ENCODE data around the gene THAP12.
"Not testable (repeated sequence)": the region's sequence is repeated elsewhere in the genome, so short reads cannot be mapped to it uniquely, and the experiment has no call there.

THAP12 gene

GRCh38 chr11:76327756-76328388 lies 53.1 kb downstream of the THAP12 start:
- no peak for DNase-seq (ENCODE audit: low read depth, low spot score)

DNA sequence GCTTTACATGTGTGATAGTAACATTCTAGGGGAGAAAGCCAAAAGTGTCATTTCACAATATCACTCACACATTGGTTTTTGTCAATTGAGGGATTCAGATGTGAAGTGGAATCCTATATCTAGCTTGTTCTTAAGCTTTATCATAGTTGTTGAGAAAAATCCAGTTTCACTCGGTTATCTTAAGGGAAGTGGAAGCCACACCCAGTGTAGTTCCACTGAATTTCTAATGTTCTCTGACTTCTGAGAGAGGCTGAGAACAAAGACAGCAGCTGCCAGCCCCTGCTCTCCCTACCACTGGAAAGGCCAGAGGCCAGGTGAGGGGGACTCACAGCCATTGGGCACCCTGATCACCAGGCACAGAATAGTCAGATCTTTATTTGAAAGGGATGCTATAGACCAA lies 53.7 kb downstream of the THAP12 start:
- DNase-seq (ENCODE audit: low read depth, low spot score): no peak

- DNase-seq (ENCODE audit: low read depth, low spot score): no peak
Observed at GRCh38 chr11:76325185-76325584, 55.7 kb downstream of the THAP12 start.

- no peak for DNase-seq (ENCODE audit: low read depth, low spot score)
Observed at GRCh38 chr11:76323804-76324203, 57.1 kb downstream of the THAP12 start.

GRCh38 chr11:76323375-76323774 lies 57.6 kb downstream of the THAP12 start:
- not testable (repeated sequence) for DNase-seq (ENCODE audit: low read depth, low spot score)

GRCh38 chr11:76322942-76323341 lies 58.0 kb downstream of the THAP12 start:
- DNase-seq (ENCODE audit: low read depth, low spot score): no peak

DNA sequence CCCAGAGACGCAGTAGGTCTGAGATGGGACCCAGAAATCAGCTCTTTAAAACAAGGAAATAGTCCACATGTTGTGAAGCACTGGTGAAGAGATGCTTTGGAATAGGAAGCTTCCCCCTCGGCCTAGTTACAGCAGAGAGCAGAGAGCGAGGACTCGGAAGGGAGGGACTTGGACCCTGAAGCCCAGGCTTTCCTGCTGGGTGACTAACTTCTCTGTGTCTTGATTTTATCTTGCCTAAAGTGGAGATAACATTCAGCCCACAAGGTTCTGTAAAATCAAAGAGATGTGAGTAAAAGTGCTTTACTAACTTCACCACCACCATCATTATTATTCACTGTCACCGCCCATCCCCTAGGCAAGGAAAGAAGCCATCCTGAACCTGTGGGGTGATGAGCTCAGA lies 58.4 kb downstream of the THAP12 start:
- DNase-seq (ENCODE audit: low read depth, low spot score): no peak

GRCh38 chr11:76321820-76322524 lies 59.0 kb downstream of the THAP12 start:
- DNase-seq (ENCODE audit: low read depth, low spot score): no peak

DNA sequence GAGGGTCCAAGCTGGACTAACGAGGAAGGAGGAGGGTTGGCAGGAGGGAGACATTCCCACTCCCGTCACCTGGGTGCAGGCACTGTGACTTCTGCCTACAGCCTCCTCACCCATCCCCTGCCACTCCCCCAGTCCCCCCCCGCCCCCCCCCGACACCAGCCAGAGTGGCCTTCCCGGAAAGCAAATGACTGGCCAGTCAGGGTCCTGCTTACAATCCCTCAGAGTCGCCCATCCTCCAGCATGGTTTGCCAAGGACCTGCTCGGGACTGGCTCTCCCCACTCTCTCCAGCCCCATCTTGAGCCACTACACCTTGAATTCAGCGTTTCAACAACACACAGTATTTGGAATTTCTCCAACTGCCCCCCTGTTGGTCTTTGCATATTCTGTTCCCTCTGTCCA lies 59.6 kb downstream of the THAP12 start:
- DNase-seq (ENCODE audit: low read depth, low spot score): no peak

DNA sequence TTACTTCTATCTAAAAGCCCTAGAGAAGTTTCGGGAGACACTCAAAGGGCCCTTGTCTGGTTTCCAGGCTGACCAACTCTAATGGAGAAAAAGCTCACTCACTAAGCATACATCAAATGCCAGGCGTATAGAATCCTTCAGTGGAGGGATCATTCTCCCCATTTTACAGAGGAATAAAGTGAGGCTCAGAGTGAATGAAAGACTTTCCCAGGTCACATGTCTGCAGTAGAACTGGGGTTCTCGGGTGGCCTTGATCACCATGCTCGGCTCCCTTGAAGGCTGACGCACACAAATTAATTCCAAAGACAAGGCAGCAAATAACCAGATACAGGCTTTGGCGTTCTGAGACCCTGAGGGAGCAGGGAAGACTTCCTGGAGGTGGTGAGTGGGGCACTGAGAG lies 60.0 kb downstream of the THAP12 start:
- no peak for DNase-seq (ENCODE audit: low read depth, low spot score)

- DNase-seq (ENCODE audit: low read depth, low spot score): not testable (repeated sequence)
Observed at GRCh38 chr11:76319798-76320197, 61.1 kb downstream of the THAP12 start.

- DNase-seq (ENCODE audit: low read depth, low spot score): peak; percentile 86
Observed at GRCh38 chr11:76318744-76319384, 62.1 kb downstream of the THAP12 start.

DNA sequence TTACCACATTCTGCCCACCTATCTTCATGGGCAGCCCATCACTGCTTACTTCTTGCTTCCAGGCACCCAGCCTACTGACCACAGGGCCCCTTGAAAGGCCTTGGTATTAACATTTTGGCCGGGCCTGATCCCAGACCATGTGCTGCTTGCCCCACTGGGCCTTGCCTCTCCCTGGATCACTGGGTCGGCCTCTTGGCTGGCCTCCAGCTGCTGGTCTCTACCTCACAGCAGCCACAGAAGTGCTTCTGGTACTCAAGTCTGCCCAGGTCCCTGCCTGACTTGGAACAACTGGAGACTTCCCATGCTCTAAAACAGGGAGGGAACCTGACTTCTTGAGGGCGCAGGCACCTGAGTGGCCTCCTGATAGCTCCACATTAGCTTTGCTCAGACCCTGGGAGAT lies 63.6 kb downstream of the THAP12 start:
- DNase-seq (ENCODE audit: low read depth, low spot score): no peak

GRCh38 chr11:76316726-76317125 lies 64.2 kb downstream of the THAP12 start:
- no peak for DNase-seq (ENCODE audit: low read depth, low spot score)

GRCh38 chr11:76315182-76315853 lies 65.6 kb downstream of the THAP12 start:
- DNase-seq (ENCODE audit: low read depth, low spot score): no peak

DNA sequence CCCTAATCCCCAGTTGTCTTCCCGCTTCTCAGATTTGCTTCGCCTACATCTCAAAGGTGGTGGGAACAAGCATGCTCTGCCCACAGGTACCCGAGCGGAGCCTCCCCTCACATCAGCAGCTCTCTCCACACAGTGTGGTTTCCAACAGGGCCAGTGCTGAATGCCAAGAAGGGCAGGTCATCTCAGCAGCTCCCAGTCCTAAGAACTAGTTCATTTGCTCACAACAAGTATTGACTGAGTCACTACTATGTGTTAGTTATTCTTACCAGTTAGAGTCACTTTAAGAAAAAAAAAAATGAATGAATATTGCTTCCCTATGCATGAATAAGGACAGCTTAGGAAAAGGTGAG lies 66.2 kb downstream of the THAP12 start:
- peak; percentile 76 for DNase-seq (ENCODE audit: low read depth, low spot score)

GRCh38 chr11:76313913-76314740 lies 66.8 kb downstream of the THAP12 start:
- peak; percentile 59 for DNase-seq (ENCODE audit: low read depth, low spot score)

- no peak for DNase-seq (ENCODE audit: low read depth, low spot score)
Observed at GRCh38 chr11:76313271-76313670, 67.7 kb downstream of the THAP12 start.

DNA sequence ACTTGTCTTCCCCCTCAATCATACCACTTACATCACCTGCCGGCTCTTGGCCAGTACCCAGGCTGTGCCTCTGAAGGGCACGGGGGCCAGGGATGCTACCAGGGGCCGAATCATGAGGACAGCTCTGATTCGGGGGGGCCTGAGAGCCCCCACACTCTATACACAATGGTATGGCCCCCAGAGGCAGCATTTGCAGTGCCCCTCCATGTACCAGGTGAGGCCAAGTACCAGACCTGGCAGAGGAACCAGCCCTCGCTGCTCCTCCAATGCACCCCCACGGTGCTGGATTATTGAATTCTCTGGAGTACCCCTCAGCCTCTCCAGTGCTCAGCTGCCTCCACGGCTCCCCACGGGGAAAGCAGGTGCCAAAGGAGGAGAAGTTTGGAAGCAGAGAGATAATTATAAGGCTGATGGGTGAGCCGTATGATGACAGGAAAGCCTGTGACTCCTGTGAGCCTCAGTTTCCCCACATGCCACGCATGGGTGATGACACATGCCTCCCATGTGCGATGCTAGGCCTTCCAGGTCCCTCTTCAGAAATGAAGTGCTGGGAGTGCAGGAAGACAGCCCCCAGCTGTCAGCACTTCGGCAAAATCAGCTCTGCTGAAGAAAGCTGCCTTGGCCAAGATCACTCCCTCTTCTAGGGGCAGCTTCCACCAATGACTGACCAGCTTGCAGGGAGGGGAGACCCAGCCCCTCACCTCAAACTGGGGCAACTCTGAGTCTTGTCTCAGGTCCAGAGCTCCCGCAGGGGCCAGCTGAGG lies 69.9 kb downstream of the THAP12 start:
- DNase-seq (ENCODE audit: low read depth, low spot score): no peak

DNA sequence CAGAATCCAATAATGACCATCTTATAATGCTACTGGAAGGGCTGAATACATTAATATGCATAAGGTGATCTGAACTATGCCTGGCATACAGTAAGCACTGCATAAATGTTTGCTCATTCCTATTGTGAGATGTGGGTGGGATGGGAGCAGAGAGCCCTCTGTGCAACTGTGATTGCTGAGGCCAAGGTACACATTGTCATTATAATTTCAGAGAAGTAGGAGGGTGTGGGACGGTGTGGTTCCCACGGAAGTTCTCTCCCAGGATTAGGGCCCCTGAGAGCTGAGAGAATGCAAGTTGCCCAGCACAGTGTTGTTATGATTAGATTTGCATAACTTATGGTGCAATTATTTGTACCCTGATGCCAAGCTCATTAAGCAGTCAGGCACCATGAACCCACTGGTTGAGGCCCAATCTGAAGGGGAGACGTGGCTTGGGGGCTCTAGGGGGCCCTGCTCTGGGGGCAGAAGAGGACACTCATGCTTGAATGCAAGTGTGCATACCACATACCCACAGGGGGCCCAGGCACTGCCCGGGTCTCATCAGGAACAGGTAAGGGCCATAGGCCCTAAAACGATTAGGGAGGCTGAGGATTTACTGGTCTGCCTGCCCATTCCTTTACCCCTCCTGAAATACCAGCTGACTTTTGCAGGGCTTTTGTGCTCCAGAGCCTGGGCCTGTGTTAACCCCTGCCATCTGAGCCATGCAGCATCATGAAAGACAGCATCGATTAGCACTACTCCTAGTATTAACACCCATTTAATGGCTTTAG lies 72.8 kb downstream of the THAP12 start:
- no peak for DNase-seq (ENCODE audit: low read depth, low spot score)

All from astrocyte of the hippocampus (primary cell).